ENCODE results near the gene BCL11B.

The BCL11B gene

GRCh38 chr14:99202516-99202915, 69.5 kb downstream of the BCL11B start:
- no peak for DNase-seq

- DNase-seq, result no peak
Observed at GRCh38 chr14:99201351-99202073, 70.5 kb downstream of the BCL11B start.

GRCh38 chr14:99200654-99201005, 71.4 kb downstream of the BCL11B start:
- no peak for DNase-seq

- no peak for DNase-seq
Observed at GRCh38 chr14:99199846-99200653, 71.9 kb downstream of the BCL11B start.

GRCh38 chr14:99198746-99199502, 73.1 kb downstream of the BCL11B start:
- DNase-seq, result no peak

GRCh38 chr14:99196310-99196650, 75.7 kb downstream of the BCL11B start:
- no peak for DNase-seq

GRCh38 chr14:99195602-99196309, 76.2 kb downstream of the BCL11B start:
- peak in 7 of 56 donors; percentile 16 to 75 (median 33) for DNase-seq

GRCh38 chr14:99194736-99195135, 77.3 kb downstream of the BCL11B start:
- no peak for DNase-seq

GRCh38 chr14:99194136-99194535, 77.9 kb downstream of the BCL11B start:
- DNase-seq, result no peak

GRCh38 chr14:99192830-99193229, 79.2 kb downstream of the BCL11B start:
- no peak for DNase-seq

GRCh38 chr14:99192028-99192621, 79.9 kb downstream of the BCL11B start:
- DNase-seq, result peak in 5 of 56 donors; percentile 18 to 49 (median 23)

- DNase-seq, result no peak
Observed at GRCh38 chr14:99191395-99192027, 80.5 kb downstream of the BCL11B start.

- no peak for DNase-seq
Observed at GRCh38 chr14:99190696-99191394, 81.2 kb downstream of the BCL11B start.

- DNase-seq, result peak in 17 of 56 donors; percentile 7 to 72 (median 35)
Observed at GRCh38 chr14:99189201-99189801, 82.7 kb downstream of the BCL11B start.

- no peak for DNase-seq
Observed at GRCh38 chr14:99188731-99189191, 83.2 kb downstream of the BCL11B start.

- no peak for DNase-seq
Observed at GRCh38 chr14:99187858-99188257, 84.1 kb downstream of the BCL11B start.

- peak in 6 of 56 donors; percentile 25 to 58 (median 29) for DNase-seq
Observed at GRCh38 chr14:99186956-99187690, 84.9 kb downstream of the BCL11B start.

- DNase-seq, result peak in 1 of 56 donors; percentile 18
Observed at GRCh38 chr14:99186336-99186735, 85.7 kb downstream of the BCL11B start.
